Skeletal muscle tissue (tissue), 4 donors: ENCODE results near the gene CCR7. TPM values are rescaled to one million over a fixed set of nuclear protein-coding genes. Genes with fewer than 3 reads are reported as not detected.

Experiments
- H3K27ac ChIP-seq: one replicate; pipeline ENCODE4 v1.7.0; 2013; ENCODE audit warnings: mild to moderate bottlenecking, low read depth, low read length, inconsistent platforms
- H3K27me3 ChIP-seq, 3 donors: one replicate each; pipeline ENCODE4 v1.7.0; 2013; ENCODE audit warnings: low read length in 3 of 3; ENCODE audit not compliant: control insufficient read depth in 3 of 3, insufficient read depth in 3 of 3
- H3K36me3 ChIP-seq, 3 donors: one replicate each; pipeline ENCODE4 v1.7.0; 2013; ENCODE audit warnings: low read length in 3 of 3; ENCODE audit not compliant: control insufficient read depth in 3 of 3, insufficient read depth in 3 of 3
- H3K4me1 ChIP-seq, 3 donors: one replicate each; pipeline ENCODE4 v1.7.0; 2013; ENCODE audit warnings: low read length in 3 of 3, mild to moderate bottlenecking in 3 of 3; ENCODE audit not compliant: control insufficient read depth in 3 of 3, insufficient read depth in 3 of 3
- H3K4me3 ChIP-seq, 3 donors: one replicate each; pipeline ENCODE4 v1.7.0; 2013; ENCODE audit warnings: low read length in 3 of 3
- H3K9ac ChIP-seq, 3 donors: one replicate each; pipeline ENCODE4 v1.7.0; 2013; ENCODE audit warnings: low read length in 3 of 3, mild to moderate bottlenecking in 3 of 3, moderate library complexity in 2 of 3, low read depth in 1 of 3
- H3K9me3 ChIP-seq, 3 donors: one replicate each; pipeline ENCODE4 v1.7.0; 2013; ENCODE audit warnings: low read length in 3 of 3; ENCODE audit not compliant: control insufficient read depth in 3 of 3
- total RNA-seq: library from RNA; depleted of rRNA; stranded (reverse); fragments of >200 nt; gene quantifications from one replicate; pipeline ENCODE4 v1.2.3, GENCODE V29; 2014
- donor health status: Osteomylitis.

CCR7 gene, protein sequence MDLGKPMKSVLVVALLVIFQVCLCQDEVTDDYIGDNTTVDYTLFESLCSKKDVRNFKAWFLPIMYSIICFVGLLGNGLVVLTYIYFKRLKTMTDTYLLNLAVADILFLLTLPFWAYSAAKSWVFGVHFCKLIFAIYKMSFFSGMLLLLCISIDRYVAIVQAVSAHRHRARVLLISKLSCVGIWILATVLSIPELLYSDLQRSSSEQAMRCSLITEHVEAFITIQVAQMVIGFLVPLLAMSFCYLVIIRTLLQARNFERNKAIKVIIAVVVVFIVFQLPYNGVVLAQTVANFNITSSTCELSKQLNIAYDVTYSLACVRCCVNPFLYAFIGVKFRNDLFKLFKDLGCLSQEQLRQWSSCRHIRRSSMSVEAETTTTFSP
- 1.0 TPM for total RNA-seq

DNA sequence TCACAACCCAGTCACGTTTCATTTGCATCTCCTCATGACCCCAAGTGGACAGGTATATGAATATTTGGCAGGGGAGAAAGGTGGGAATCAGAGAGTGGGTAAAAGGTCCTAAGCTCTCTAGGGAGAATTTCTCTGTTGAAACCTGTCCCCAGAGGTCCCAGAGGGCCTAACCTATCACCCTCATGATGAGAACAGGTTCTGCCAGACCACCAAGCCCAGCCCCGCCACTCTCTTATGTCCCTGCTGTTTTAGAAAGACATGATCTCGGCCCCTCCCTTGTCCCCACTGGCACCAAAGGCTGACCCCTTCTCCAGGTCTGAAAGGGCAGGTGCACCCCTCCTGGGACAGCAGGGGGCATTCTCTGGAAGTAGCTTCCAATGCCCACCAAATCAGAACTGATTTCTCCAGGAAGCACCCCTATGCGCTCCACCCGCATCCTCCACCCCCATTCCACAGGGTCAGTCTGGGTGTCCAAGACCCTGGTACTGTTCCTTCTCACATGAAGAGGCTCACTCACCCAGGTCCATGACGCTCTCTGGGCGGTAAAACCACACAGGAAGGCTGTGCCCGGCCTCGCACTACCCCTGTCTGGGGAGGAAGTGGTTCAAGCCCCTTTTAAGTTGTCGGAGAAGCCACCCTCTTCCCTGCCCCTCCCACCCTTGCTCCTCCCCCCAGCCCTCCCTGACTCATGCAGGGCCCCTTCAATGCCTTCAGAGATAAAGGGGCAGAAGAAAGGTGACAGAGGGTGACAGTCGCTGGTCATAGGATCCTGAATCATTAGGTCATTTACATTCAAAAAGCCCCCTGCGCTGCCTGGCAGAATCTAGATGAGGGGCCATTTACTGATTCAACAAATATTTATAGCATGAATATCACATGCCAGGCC, at the start of gene CCR7:
Gene CCR7 (minus strand): TSS at position 590 of the 886 bp plus-strand sequence. CDS start 63 bp downstream, at position 527.
- Histone ChIP-seq H3K4me3 (no peak within 1 kb of the TSS), H3K27ac (no peak within 1 kb of the TSS), H3K27me3 (peaks cover 8 to 13% (median 9%) of the 10 kb centered on the region in 3 donors), H3K9ac (no peak within 1 kb of the TSS), H3K4me1 (peaks cover 5 to 10% (median 7%) of the 10 kb centered on the region in 3 donors), H3K36me3 (no peaks in the 10 kb centered on the region), H3K9me3 (no peaks in the 10 kb centered on the region)

DNA sequence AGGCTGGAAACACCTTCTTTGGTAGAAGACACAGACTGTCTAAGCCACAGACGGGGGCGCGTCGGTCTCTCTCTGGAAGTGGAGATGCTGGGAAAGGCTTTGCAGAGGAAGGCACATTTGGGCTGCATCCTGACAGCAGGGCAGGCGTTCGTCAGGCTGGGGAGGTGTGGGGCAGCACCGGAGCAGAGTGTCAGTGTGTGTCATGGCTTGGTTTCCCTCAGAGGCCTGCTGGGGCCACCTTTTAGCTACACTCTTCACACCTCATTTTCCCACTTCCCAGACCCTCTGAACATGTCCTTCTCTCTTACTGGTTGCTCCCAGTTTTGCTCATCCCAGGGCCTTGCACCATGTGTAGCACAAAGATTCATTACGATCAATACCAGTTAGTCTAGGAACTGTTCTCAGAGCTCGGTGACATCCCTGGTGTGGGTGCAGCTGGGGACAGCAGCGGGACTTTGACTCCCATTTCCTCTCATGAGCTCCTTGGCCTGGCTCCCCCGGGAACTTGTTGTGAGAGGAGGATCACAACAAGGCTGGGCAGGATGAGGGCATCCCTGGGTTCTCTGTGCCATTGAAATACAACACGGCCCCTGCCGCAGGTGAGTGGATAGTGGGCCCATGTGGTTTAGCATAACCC, 49.3 kb upstream of the CCR7 start:
- H3K4me1 ChIP-seq: peaks cover 0 to 6% (median 3%) of the 10 kb centered on the region in 3 donors
- H3K9me3 ChIP-seq: no peaks in the 10 kb centered on the region
- H3K27me3 ChIP-seq: peaks cover 32 to 53% (median 40%) of the 10 kb centered on the region in 3 donors
- no peaks in the 10 kb centered on the region for H3K36me3 ChIP-seq
- no peak overlapping the region for H3K9ac ChIP-seq
- H3K4me3 ChIP-seq: no peak overlapping the region
- no peak overlapping the region for H3K27ac ChIP-seq

DNA sequence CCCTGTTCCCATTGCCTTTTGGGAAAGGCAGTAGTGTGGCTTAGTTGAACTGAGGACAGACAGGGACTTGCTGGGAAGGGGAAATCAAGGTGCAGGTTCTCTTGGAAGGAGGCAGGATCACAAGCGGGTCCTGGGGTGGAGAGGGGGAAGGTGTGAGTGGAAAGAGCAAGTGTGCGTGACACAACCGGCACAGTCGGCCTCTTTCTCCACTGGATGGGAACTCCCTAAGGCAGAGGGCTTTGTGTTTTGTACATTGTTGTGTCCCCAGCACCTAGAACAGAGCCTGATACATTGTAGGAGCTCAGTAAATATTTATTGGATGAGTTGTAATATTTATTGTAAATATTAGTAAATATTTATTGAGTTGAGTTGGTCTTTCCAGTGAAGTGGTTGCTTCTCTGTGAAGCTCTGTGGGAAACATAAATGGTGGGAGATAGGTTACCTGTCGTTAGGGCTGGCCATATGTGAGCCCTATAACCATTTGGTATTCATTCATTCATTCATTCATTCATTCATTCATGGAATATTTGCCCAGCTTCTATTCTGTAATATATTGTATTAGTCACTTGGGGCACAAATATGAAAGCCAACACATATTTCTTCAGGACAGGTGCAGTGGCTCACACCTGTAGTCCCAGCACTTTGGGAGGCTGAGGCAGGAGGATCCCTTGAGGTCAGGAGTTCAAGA, 48.3 kb upstream of the CCR7 start:
- peaks cover 28 to 43% (median 32%) of the 10 kb centered on the region in 3 donors for H3K27me3 ChIP-seq
- no peaks in the 10 kb centered on the region for H3K36me3 ChIP-seq
- H3K9me3 ChIP-seq: no peaks in the 10 kb centered on the region
- H3K27ac ChIP-seq: no peak overlapping the region
- H3K4me1 ChIP-seq: peaks cover 0 to 6% (median 3%) of the 10 kb centered on the region in 3 donors
- H3K9ac ChIP-seq: no peak overlapping the region
- no peak overlapping the region for H3K4me3 ChIP-seq

DNA sequence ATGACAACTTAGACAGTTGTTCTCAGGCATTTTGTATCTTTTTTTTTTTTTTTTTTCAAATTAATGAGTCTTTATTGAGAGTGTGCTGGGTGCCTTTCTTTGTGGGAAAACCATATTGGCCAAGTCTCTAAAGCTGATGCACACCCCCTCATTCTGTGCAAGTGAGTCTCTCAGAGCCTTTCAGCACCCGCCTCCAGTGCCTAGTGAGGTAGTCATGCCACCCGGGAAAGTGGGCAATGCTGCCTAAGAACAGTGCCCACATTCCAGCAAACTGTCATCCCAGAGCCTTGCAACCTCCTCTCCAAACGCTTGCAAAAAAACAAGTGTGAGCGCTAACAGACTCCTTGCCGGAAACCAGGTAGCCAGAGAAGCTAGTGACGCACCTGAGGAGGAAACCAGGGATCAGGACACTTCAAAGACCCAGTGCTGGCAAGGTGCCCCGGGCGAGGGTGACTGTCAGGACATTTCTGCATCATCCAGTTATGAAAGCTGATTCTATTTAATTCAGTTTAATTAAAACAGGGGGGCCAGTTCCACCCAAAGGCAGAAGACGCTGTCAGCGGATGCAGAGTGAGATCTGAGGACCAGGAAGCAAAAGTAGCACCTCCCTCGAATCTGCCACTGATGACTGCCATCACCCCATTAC, 47.5 kb upstream of the CCR7 start:
- Histone ChIP-seq H3K4me3 (no peak overlapping the region), H3K36me3 (no peaks in the 10 kb centered on the region), H3K27me3 (peaks cover 24 to 40% (median 29%) of the 10 kb centered on the region in 3 donors), H3K9me3 (no peaks in the 10 kb centered on the region), H3K4me1 (peaks cover 0 to 4% (median 3%) of the 10 kb centered on the region in 3 donors), H3K27ac (no peak overlapping the region), H3K9ac (no peak overlapping the region)

DNA sequence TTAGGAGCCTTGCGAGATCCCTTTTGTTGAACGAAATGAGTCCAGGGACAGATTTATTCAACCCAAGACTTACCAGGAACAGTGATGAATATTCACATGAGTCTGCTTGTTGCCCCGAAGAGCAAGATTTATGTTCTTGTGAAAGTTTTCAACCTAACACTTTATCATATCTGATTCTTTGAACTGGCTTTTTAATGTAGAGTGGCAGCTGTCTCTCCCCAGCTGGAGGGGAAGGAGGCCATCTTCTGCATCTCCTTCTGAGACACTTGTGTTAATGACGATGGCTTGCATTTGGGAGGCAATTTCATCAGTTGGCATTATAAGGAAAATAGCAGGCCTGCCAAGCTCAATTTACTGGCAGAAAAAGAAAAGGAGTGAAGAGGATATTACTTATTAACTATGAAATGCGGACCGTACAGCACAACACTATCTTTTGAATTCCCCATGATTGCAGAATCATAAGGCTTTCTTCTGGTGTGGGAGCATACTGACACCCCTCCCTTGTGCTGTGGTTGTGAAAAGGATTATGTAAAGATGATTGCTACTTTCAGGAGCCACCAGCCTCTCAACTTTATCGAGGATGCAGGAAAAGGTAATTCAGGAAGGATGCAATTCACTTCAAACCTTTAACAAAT, 46.7 kb upstream of the CCR7 start:
- peaks cover 0 to 3% (median 3%) of the 10 kb centered on the region in 3 donors for H3K4me1 ChIP-seq
- no peak overlapping the region for H3K27ac ChIP-seq
- no peaks in the 10 kb centered on the region for H3K9me3 ChIP-seq
- H3K9ac ChIP-seq: no peak overlapping the region
- H3K4me3 ChIP-seq: no peak overlapping the region
- H3K27me3 ChIP-seq: peaks cover 20 to 34% (median 26%) of the 10 kb centered on the region in 3 donors
- no peaks in the 10 kb centered on the region for H3K36me3 ChIP-seq

DNA sequence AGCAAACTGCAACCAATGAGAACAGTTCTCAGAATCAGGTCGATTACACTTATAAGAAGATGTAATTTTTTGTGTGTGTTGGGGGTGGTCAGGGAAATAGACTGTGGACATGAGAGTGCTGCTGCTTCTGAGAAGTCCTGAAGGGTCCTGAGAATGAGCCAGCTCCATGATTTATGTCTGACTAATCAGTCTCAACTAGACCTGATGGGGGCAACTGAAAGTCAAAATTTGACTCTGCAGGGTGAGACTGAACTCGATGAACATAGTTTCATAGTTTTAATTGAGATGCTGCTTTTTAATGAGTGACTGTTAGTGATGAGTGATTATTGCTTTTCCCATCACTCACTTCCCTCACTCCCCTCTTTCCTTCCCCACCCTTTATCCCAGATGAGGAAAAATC, 45.1 kb upstream of the CCR7 start:
- H3K27ac ChIP-seq: no peak overlapping the region
- peaks cover 14 to 21% (median 18%) of the 10 kb centered on the region in 3 donors for H3K27me3 ChIP-seq
- no peaks in the 10 kb centered on the region for H3K9me3 ChIP-seq
- H3K9ac ChIP-seq: no peak overlapping the region
- peaks cover 0 to 3% (median under 1%) of the 10 kb centered on the region in 3 donors for H3K4me1 ChIP-seq
- H3K36me3 ChIP-seq: no peaks in the 10 kb centered on the region
- H3K4me3 ChIP-seq: no peak overlapping the region

DNA sequence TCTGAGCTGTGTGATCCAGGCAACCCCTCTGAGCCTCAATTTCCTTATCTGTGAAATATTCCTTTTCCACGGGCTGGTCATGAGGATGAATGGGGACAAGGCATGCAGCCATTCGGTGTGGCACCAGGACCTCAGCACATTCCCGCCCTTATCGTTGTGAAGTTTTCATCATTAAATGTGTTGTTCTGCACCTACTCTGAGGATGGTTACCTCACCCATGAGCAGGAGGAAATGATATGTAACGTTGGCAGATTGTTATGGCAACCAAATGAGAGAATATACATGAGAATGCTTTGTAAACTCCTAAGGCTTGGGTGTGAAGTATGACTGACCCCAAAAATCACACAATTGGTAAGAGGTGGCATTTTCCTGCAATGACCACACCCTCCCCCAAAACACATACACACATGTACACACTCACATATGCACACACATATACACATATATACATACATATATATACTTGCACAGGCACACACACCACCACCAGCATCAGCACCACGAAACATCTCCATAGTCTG, 42.8 kb upstream of the CCR7 start:
- no peak overlapping the region for H3K27ac ChIP-seq
- H3K9me3 ChIP-seq: no peaks in the 10 kb centered on the region
- no peaks in the 10 kb centered on the region for H3K36me3 ChIP-seq
- H3K9ac ChIP-seq: no peak overlapping the region
- H3K4me1 ChIP-seq: no peaks in the 10 kb centered on the region
- H3K4me3 ChIP-seq: no peak overlapping the region
- peaks cover 3 to 4% (median 4%) of the 10 kb centered on the region in 3 donors for H3K27me3 ChIP-seq

DNA sequence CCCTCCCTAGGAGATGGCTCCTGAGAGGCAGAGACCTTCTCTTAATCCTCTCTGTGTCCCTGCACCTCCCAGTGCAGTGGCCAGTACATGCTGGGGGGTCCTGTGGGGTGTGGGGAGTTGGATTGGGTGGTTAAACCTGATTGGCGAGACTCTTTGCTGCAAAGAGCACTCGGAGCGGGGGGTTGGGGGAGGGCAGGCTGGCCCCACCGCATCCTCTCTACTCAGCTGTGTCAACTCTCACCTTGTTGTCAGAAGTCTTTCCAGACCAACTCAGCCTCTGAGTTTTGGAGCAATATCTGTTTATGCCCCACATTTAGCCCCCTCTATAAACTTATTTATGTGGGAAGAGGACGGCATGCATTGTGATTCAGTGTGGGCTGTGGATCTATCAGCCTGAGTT, 42.4 kb upstream of the CCR7 start:
- no peak overlapping the region for H3K27ac ChIP-seq
- H3K9me3 ChIP-seq: no peaks in the 10 kb centered on the region
- H3K36me3 ChIP-seq: no peaks in the 10 kb centered on the region
- H3K9ac ChIP-seq: no peak overlapping the region
- H3K4me1 ChIP-seq: no peaks in the 10 kb centered on the region
- H3K4me3 ChIP-seq: no peak overlapping the region
- H3K27me3 ChIP-seq: peaks cover 0 to 3% (median 0%) of the 10 kb centered on the region in 3 donors
